Activated CD8-positive, alpha-beta memory T cell treated with anti-CD3 and anti-CD28 coated beads for 4 hours (primary cell): ENCODE data around the gene LAMP2.
"Not testable (repeated sequence)": the region's sequence is repeated elsewhere in the genome, so short reads cannot be mapped to it uniquely, and the experiment has no call there.

Experiments used
- DNase-seq, 2 donors: peaks; one replicate each; pipeline ENCODE4 v3.0.0-alpha.2; 2020; ENCODE audit warnings: low read depth in 2 of 2

The LAMP2 gene

GRCh38 chrX:120468825-120469525 lies at the start of gene LAMP2:
Gene LAMP2, minus strand, starts transcription at chrX:120469296. Its CDS starts 127 bp downstream, at chrX:120469169.
- peak; percentile 45 to 48 for DNase-seq

- no peak for DNase-seq
These were observed 48.8 kb upstream of the LAMP2 start for GRCh38 chrX:120517936-120518335.

GRCh38 chrX:120514236-120514635 lies 45.1 kb upstream of the LAMP2 start:
- DNase-seq, result no peak

GRCh38 chrX:120512627-120513026 lies 43.5 kb upstream of the LAMP2 start:
- no peak for DNase-seq

GRCh38 chrX:120512222-120512621 lies 43.1 kb upstream of the LAMP2 start:
- no peak for DNase-seq

- no peak for DNase-seq
These were observed 35.5 kb upstream of the LAMP2 start for GRCh38 chrX:120504569-120504968.

- DNase-seq, result no peak
These were observed 30.4 kb upstream of the LAMP2 start for GRCh38 chrX:120499301-120500072.

GRCh38 chrX:120490119-120490518 lies 21.0 kb upstream of the LAMP2 start:
- DNase-seq, result not testable (repeated sequence)

- no peak for DNase-seq
These were observed 17.7 kb upstream of the LAMP2 start for GRCh38 chrX:120486786-120487185.

- DNase-seq, result peak in 1 of 2 donors; percentile 22
These were observed 16.8 kb upstream of the LAMP2 start for GRCh38 chrX:120485638-120486520.

GRCh38 chrX:120485315-120485637 lies 16.2 kb upstream of the LAMP2 start:
- DNase-seq, result no peak

GRCh38 chrX:120477453-120477852 lies 8.4 kb upstream of the LAMP2 start:
- no peak for DNase-seq

- DNase-seq, result no peak
These were observed 7.6 kb upstream of the LAMP2 start for GRCh38 chrX:120476714-120477113.

- not testable (repeated sequence) for DNase-seq
These were observed 6.4 kb upstream of the LAMP2 start for GRCh38 chrX:120475447-120475846.

GRCh38 chrX:120474085-120474484 lies 5.0 kb upstream of the LAMP2 start:
- DNase-seq, result no peak

GRCh38 chrX:120469657-120470056 lies 561 bp upstream of the LAMP2 start:
- DNase-seq, result not testable (repeated sequence)

GRCh38 chrX:120468479-120468824 lies 644 bp downstream of the LAMP2 start:
- DNase-seq, result no peak

GRCh38 chrX:120468071-120468470 lies 1.0 kb downstream of the LAMP2 start:
- no peak for DNase-seq

- DNase-seq, result no peak
These were observed 4.7 kb downstream of the LAMP2 start for GRCh38 chrX:120464411-120464810.

- DNase-seq, result no peak
These were observed 5.9 kb downstream of the LAMP2 start for GRCh38 chrX:120463241-120463640.

GRCh38 chrX:120462370-120462769 lies 6.7 kb downstream of the LAMP2 start:
- no peak for DNase-seq

- no peak for DNase-seq
These were observed 9.8 kb downstream of the LAMP2 start for GRCh38 chrX:120459309-120459708.
